IPS-NIHi11 (cell line): ENCODE results near the gene KCNK4.

Source experiments
- DNase-seq: peaks from one replicate; pipeline ENCODE4 v3.0.0; 2012; ENCODE audit warnings: mixed read lengths, low spot score

KCNK4 gene

DNA sequence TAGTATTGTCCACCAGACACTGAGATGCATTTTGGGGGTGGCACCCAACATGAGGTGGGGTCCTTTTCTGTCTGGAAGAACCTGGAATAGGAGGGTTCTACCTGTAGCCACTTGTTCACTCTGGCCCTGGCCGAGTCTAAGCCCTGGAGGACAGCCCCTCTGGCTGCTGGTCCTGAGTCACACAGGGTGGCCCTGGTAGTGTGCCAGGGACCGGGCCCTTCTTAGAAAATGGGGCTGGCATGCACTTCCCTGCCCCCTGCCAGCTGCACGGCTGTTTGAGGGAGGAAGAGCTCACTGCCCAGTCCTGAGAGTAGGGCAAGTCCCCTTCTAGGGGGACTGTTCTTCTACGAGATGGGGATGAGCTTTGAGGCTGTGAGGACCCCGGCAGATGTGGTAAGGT is 37.6 kb upstream of the KCNK4 start:
- no peak for DNase-seq

DNA sequence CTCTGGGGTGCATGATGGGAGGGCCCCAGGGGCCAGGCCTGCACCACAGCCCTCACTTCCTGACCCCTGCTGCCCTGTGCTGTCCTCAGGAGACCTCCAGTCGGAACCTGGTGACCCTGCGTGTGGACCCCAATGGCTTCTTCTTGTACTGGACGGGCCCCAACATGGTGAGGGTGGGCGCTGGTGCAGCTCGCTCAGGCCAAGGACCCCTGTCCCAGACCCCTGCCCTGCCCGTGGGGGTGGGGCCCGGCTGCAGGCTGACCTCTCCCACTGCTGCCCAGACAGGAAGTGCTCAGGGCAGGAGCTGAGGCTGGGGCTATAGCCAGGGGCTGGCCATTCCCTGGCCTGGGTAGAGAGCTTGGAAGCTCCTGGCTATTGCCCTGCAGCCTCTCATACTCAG is 36.8 kb upstream of the KCNK4 start:
- no peak for DNase-seq

DNA sequence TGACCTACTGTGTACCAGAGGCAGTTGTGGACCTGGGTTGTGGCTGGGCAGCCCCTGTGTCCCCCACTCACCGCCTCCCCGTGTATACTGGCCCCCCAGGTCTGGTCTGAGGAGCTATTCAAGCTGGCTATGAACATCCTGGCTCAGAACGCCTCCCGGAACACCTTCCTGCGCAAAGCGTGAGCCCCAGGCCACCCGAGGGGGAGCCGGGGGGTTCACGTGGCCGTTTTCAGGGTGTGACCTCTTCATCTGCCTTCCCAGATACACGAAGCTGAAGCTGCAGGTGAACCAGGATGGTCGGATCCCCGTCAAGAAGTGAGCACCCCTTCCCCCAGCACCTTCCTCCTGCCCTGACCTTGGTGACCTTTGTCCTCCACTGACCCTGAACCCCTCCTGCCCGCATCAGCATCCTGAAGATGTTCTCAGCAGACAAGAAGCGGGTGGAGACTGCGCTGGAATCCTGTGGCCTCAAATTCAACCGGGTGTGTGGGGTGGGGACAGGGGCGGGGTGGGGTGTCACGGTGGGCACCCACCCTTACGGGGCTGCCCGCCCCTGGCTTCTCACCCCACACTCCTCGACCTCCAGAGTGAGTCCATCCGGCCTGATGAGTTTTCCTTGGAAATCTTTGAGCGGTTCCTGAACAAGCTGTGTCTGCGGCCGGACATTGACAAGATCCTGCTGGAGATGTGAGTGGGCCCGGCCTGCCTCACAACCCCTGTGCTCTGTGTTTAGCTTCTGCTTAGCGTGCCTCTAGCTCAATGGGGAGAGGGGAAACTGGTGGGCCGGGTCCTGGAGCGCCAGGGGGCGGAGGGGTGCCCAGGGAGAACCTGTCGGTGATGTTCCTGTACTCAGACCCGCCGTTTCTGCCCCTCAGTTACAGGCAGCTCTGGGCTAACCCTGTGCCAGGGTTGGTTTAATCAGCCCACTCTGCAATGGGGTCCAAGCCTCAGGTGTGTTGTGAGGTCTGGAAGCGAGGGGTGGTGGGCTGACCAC is 35.7 kb upstream of the KCNK4 start:
- no peak for DNase-seq

GRCh38 chr11:64256300-64256699 is 34.8 kb upstream of the KCNK4 start:
- no peak for DNase-seq

DNA sequence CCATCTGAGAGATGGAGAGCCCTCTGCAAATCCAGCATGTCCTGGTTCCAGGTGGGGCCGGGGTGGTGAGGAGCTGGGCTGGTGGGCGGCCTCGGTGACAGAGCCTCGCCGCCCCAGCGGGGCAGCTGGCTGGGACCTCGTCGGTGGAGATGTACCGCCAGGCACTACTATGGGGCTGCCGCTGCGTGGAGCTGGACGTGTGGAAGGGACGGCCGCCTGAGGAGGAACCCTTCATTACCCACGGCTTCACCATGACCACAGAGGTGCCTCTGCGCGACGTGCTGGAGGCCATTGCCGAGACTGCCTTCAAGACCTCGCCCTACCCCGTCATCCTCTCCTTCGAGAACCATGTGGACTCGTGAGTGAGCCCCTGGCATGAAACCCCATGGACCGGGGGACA is 32.7 kb upstream of the KCNK4 start:
- DNase-seq, result no peak

DNA sequence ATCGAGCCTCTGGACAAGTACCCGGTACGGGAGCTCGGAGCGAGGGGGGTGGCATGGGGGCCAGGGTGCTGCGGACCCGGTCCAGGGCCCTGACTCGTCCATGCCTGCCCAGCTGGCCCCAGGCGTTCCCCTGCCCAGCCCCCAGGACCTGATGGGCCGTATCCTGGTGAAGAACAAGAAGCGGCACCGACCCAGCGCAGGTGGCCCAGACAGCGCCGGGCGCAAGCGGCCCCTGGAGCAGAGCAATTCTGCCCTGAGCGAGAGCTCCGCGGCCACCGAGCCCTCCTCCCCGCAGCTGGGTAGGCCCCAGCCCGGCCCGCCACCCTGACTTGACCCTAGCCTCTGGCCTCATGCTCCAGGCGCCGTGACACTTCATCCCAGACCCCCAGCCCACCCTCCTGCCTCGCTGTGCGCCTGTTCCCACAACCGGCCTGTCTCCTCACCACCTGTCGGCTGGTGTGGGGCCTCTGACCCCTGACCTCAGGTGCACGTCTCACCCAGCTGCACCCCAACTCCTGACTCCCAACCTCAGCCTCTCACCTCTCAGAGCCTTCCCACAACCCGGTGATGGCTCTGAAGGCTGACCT is 32.1 kb upstream of the KCNK4 start:
- no peak for DNase-seq

DNA sequence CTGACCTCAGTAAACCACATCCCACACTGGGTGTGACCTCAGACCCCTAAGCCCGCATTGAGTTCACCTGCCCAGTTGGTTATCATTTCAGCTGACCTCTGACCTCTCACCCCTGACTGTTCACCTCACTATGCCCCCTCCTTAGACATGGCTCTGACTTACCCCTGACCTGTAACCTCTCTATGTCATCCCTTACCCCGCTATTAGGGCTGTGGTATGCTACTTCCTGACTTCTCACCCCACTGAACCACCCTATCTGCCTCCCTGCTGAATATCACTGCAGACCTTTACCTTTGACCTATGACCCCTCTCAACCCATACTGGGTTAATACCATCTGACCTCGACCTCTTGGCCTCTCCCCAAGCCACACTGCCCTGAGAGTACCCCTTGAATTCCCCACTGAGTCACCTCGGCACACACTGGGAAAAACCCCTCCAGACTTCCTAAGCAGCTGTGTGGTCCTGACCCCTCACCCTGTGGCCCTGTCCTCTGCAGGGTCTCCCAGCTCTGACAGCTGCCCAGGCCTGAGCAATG is 31.5 kb upstream of the KCNK4 start:
- no peak for DNase-seq

DNA sequence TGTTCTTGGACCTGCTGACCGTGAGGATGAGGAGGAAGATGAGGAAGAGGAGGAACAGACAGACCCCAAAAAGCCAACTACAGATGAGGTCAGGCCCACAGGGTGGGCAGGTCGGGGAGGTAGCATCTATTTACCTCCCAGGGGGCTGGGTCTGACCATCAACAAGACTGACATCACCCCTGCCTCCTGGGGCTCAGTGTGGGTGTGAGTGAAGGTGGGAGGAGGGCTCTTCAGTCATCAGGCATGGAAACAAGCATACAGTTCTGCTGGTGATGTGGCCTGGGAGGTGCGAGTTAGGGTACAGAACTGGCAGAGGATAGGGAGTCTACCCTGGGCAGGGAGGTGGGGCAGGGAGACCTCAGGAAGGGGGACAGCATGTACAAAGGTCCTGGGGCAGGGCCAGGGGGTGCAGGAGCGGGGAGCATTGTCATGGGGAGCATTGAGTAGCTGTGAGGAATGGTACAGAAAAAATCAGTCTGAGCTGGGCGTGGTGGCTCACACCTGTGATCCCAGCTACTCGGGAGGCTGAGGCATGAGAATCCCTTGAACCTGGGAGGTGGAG is 30.9 kb upstream of the KCNK4 start:
- no peak for DNase-seq

DNA sequence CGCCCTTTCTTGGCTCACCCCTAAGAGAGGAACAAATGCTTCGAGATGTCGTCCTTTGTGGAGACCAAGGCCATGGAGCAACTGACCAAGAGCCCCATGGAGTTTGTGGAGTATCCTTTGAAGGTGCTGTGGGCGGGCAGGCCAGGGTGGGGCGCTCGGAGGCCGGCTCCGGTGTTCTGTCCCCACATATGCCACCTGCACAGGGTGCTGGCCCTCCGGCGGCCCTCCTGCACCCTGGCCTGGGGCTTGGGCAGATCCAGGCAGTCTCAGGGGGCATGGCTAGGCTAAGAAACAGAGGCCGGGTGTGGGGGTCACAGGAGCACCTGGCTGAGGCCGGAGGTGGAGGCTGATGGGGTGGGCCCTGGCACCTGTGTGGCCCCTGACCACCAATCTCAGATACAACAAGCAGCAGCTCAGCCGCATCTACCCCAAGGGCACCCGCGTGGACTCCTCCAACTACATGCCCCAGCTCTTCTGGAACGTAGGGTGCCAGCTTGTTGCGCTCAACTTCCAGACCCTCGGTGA is 29.5 kb upstream of the KCNK4 start:
- no peak for DNase-seq

DNA sequence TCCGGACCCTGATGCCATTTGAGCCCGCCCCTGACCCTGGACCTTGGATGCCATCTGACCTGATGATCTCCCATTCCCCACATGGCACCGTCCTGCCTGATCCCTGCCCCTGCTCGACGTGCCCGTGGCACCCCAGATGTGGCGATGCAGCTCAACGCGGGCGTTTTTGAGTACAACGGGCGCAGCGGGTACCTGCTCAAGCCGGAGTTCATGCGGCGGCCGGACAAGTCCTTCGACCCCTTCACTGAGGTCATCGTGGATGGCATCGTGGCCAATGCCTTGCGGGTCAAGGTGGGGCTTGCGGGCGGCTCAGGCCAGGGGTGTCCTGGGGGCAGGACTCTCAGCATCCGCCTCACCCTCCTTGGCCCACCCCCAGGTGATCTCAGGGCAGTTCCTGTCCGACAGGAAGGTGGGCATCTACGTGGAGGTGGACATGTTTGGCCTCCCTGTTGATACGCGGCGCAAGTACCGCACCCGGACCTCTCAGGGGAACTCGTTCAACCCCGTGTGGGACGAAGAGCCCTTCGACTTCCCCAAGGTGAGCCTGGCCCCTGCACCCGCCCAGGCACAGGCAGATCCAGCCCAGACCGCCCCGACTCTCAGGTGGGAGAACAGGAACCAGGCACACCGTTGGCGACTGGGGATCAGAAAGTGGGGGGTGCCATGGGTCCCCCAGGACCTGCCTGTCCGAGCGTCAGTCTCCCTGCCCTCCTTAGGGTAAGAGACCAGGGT is 28.7 kb upstream of the KCNK4 start:
- DNase-seq, result no peak

DNA sequence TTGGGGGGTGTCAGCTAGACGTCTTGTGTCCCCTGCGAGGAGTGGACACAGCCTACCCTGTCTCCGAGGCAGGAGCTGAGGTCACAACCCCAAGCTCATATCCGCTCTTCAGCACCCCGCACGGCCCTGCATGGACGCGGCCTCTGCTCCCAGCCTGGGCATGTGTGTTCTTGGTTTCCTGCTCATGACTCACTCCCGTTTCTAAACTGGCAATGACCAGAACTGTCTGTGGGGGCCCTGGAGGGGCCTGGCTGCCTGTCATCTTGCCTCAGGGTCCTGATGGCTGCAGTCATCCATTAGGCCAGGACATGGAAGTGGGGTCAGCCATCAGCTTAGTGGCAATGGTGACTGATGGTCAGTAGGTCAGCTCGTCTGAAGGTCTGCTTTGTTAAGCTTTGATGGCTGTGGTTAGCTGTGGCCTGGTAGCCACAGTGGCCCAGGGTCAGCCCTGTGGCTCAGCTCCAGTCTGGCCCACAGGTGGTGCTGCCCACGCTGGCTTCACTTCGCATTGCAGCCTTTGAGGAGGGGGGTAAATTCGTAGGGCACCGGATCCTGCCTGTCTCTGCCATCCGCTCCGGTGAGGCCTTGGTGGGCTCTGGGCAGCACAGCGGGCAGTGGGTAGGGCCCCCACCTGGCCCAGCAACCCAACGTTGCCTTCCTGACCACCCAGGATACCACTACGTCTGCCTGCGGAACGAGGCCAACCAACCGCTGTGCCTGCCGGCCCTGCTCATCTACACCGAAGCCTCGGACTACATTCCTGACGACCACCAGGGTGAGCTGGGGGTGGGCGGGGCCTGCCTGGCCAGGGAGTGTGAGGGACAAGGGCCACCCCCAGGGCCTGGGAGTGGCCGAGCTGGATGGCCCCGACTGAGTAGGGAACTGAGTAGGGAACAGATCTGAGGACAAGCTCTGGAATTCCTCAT is 27.8 kb upstream of the KCNK4 start:
- peak; percentile 60 for DNase-seq

DNA sequence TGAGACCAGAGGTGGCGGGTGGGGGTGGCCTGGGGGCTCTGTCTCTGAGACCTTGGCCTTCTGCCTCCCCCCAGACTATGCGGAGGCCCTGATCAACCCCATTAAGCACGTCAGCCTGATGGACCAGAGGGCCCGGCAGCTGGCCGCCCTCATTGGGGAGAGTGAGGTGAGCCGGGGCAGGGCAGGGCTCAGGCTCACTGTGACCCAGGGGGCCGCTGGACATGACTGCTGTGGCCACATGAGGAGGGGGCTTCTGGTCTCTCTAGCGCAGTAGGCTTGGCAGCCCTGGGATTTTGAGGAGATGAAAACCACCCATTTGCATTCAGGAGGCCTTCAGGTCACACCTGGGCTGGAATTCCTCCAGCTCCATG is 27.2 kb upstream of the KCNK4 start:
- no peak for DNase-seq

DNA sequence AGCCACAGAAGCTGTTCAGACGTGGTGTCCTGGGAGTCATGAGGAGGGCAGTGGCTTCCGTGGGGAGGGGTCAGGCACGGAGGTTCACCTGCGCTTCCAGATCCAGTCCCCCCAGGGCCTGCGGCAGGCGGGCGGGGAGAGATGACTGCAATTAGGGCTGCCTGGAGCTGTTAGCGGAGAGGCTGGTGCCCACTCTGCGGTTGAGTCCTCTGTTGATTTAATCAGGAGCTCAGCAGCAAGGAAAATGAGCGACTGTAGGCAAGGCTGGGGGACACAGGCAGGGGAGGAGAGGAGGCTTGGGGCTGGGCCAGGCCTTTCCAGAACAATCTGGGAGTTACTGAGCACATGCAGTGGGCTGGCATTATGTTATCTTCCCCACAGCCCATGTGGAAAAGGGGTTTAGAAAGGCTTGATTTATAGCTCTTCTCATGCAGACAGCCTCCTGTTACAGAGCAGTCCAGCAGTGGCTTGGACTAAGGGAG is 26.7 kb upstream of the KCNK4 start:
- DNase-seq, result no peak

DNA sequence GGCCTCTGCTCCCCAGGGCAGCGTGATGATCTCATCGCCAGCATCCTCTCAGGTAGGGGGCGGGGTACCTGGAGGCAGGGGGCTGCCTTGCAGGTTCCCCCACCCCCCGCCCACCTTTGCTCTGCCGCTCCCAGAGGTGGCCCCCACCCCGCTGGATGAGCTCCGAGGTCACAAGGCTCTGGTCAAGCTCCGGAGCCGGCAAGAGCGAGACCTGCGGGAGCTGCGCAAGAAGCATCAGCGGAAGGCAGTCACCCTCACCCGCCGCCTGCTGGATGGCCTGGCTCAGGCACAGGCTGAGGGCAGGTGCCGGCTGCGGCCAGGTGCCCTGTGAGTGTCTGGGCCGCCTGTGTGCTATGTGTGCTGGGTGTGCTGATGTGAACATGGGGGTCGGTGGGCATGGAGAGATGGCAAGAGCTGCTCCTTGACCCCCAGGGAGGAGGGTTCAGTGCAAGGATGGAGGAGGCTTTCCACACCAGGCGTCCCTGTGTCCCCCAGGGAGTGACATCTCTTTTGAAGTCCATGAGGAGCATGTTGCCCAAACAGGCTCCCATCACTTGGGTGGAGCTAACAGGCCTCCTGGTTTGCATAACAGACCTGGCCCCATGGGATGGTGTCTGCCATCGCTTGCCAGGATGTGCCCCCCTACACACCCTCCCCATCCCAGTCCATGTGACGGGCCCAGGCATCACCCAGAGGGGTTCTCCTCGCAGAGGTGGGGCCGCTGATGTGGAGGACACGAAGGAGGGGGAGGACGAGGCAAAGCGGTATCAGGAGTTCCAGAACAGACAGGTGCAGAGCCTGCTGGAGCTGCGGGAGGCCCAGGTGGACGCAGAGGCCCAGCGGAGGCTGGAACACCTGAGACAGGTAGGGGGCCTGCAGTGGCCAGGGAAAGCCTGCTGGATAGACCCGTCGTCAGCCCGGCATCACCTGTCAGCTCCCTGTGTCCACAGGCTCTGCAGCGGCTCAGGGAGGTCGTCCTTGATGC is 25.6 kb upstream of the KCNK4 start:
- DNase-seq, result no peak

- no peak for DNase-seq
Observed at GRCh38 chr11:64266339-64266738, 24.8 kb upstream of the KCNK4 start.

DNA sequence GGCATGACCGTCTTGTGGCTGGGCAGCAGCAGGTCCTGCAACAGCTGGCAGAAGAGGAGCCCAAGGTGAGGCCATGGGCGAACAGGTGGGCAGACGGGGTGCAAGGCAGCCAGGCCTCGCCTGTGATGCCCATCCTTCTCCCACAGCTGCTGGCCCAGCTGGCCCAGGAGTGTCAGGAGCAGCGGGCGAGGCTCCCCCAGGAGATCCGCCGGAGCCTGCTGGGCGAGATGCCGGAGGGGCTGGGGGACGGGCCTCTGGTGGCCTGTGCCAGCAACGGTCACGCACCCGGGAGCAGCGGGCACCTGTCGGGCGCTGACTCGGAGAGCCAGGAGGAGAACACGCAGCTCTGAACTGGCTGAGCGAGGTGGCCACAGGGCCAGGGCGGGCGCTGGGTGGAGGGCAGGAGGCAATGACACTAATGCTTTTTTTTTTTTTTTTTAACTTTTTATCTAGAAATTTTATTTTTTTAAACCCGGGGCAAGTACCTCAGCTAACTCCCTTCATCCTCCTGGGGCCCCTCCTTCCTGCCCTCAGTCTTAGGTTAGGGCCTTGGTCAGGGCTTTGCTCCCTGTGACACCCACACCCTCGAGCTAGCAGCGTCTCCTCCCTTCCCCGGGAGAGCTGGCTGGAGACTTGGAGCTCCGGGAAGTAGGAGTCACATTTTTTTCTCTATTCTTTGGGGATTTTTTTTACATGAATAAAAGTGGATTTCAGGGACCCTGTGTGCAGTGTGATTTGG is 23.7 kb upstream of the KCNK4 start:
- no peak for DNase-seq

- no peak for DNase-seq
Observed at GRCh38 chr11:64268025-64268892, 22.8 kb upstream of the KCNK4 start.
